ENCODE results near the gene MLLT10. TPM values are rescaled to one million over a fixed set of nuclear protein-coding genes. Genes with fewer than 3 reads are reported as not detected.

Gene MLLT10
- total and polyA plus RNA-seq, 9 of the 15 experiments (the other 6 are each of a cell fraction or from before 2014, with no cell fraction given), result 18.8 to 81.4 (median 64.2) TPM

GRCh38 chr10:21516242-21517131 is 17.5 kb upstream of the MLLT10 start (continued):
- TF ChIP-seq KLF1 (tag; IDR thresholded peaks at IDR 0.05) (no peak), ZNF263 (CRISPR knock-in tag; IDR thresholded peaks at IDR 0.05; ENCODE audit: borderline replicate concordance) (peak; percentile 97), HSF4 (CRISPR knock-in tag; IDR thresholded peaks at IDR 0.05; ENCODE audit: borderline replicate concordance) (no peak), ZBTB1 (CRISPR knock-in tag; IDR thresholded peaks at IDR 0.05; ENCODE audit: borderline replicate concordance, low read depth) (peak; percentile 85), KDM5B (IDR thresholded peaks at IDR 0.05; ENCODE audit: insufficient replicate concordance, low read depth, low read length) (peak; percentile 58), NFYB (IDR thresholded peaks at IDR 0.05; ENCODE audit: extremely low read depth, insufficient read length) (no peak), NFE2L1 (tag; IDR thresholded peaks at IDR 0.05; ENCODE audit: borderline replicate concordance, low read depth) (no peak), HNRNPLL (IDR thresholded peaks at IDR 0.05; ENCODE audit: low read depth, low read length, poor library complexity, severe bottlenecking) (peak; percentile 72), L3MBTL2 (IDR thresholded peaks at IDR 0.05) (peak; percentile 25; the same call in 1 of the 2 replicates), ZNF24 (IDR thresholded peaks at IDR 0.05) (no peak), DIDO1 (tag; IDR thresholded peaks at IDR 0.05; ENCODE audit: low read depth) (no peak), EHMT2 (IDR thresholded peaks at IDR 0.05) (no peak), ZFX (CRISPR knock-in tag; IDR thresholded peaks at IDR 0.05) (peak; percentile 39; the same call in 1 of the 2 replicates), HMG20A (CRISPR knock-in tag; conservative IDR thresholded peaks at IDR 0.05) (no peak), TBP (optimal IDR thresholded peaks at IDR 0.05; ENCODE audit: low read depth, low read length) (peak; percentile 0)
- TF ChIP-seq, protein P1, sequence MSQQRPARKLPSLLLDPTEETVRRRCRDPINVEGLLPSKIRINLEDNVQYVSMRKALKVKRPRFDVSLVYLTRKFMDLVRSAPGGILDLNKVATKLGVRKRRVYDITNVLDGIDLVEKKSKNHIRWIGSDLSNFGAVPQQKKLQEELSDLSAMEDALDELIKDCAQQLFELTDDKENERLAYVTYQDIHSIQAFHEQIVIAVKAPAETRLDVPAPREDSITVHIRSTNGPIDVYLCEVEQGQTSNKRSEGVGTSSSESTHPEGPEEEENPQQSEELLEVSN (IDR thresholded peaks at IDR 0.05; ENCODE audit: borderline replicate concordance in 1 of 2, extremely low read depth in 1 of 2, insufficient read depth in 1 of 2, insufficient read length in 1 of 2, low read depth in 1 of 2, low read length in 1 of 2, poor library complexity in 1 of 2, severe bottlenecking in 1 of 2), result peak in 1 of 2 experiments; percentile 39
- TF ChIP-seq, protein P2, sequence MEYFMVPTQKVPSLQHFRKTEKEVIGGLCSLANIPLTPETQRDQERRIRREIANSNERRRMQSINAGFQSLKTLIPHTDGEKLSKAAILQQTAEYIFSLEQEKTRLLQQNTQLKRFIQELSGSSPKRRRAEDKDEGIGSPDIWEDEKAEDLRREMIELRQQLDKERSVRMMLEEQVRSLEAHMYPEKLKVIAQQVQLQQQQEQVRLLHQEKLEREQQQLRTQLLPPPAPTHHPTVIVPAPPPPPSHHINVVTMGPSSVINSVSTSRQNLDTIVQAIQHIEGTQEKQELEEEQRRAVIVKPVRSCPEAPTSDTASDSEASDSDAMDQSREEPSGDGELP (CRISPR knock-in tag; IDR thresholded peaks at IDR 0.05; ENCODE audit: borderline replicate concordance), result peak; percentile 15; the same call in 1 of the 2 replicates
